Astrocyte (in vitro differentiated cells and primary cell): ENCODE measurements around the gene TIGD7.

ENCODE experiments used
- EZH2 ChIP-seq: IDR thresholded peaks from 2 replicates; pipeline ENCODE4 v1.6.1; 2012; ENCODE audit warnings: mild to moderate bottlenecking, low read length, inconsistent platforms; ENCODE audit not compliant: insufficient read depth
- TF ChIP-seq, protein P1 (sequence below): IDR thresholded peaks from 2 replicates; pipeline ENCODE4 v1.5.1; 2011; ENCODE audit warnings: low read depth, mild to moderate bottlenecking, inconsistent platforms, low read length, moderate library complexity; ENCODE audit not compliant: insufficient read depth

DNA sequence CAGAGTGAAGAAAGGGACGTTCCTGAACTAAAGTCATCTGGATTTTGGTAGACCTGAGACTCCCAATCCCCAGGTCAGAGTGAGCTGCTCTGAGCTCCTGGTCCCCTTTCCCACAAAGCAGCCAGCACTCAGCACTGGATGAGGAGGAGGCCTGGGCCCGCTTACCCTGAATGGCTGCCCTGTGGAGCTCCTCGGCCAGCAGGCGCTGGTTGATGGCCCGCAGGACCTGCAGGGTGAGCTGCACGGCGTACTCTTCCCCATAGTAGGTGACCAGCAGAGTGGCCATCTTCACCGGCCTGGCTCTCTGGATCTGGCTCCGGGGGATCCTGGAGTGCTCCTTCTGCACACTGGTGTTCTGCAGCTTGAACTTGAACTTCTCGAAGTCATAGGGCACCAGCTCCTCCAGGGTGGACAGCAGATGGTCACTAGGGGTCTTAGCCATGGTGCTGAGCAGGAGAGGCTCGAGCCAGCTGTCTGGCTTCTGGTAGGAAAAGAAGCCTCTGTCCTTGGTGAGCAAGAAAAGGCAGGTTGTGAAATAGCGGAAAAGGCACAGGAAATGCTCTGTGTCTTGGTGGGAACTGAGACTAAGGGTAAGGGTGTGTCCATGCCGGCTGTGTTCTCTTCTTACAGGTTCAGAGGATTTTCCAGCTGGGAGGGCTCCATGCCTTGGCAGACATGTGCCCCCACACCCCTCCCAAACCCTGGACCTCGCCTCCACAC lies 48.9 kb downstream of the TIGD7 start, which contains the start of gene MEFV:
- TF ChIP-seq, protein P1, sequence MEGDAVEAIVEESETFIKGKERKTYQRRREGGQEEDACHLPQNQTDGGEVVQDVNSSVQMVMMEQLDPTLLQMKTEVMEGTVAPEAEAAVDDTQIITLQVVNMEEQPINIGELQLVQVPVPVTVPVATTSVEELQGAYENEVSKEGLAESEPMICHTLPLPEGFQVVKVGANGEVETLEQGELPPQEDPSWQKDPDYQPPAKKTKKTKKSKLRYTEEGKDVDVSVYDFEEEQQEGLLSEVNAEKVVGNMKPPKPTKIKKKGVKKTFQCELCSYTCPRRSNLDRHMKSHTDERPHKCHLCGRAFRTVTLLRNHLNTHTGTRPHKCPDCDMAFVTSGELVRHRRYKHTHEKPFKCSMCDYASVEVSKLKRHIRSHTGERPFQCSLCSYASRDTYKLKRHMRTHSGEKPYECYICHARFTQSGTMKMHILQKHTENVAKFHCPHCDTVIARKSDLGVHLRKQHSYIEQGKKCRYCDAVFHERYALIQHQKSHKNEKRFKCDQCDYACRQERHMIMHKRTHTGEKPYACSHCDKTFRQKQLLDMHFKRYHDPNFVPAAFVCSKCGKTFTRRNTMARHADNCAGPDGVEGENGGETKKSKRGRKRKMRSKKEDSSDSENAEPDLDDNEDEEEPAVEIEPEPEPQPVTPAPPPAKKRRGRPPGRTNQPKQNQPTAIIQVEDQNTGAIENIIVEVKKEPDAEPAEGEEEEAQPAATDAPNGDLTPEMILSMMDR, result no peak
- no peak for TF ChIP-seq EZH2
